ENCODE measurements around the gene GMDS.
A peak's percentile ranks its signal among the peaks of the same experiment; 100 is the strongest.

GMDS gene

GRCh38 chr6:2103765-2104523, 141.5 kb downstream of the GMDS start:
- Histone ChIP-seq H3K4me2 (ENCODE audit: low read length, poor library complexity, severe bottlenecking) (no peak overlapping the region), H3K79me1 (replicated peaks; ENCODE audit: low read length, poor library complexity, severe bottlenecking) (peaks cover 2% of the 10 kb centered on the region), H3K23ac (ENCODE audit: low read length in 2 of 2) (no peak overlapping the region)

GRCh38 chr6:2102966-2103365, 142.4 kb downstream of the GMDS start:
- whole genome bisulfite sequencing = no CpG with 5 or more reads among the region's 5 CpGs
- DNase-seq = no peak
- H3K4me2 ChIP-seq (ENCODE audit: low read length, poor library complexity, severe bottlenecking) = no peak overlapping the region

More at GRCh38 chr6:2103765-2104523, 141.5 kb downstream of the GMDS start:
- H2AFZ ChIP-seq (ENCODE audit: low read depth, low read length) = no peak overlapping the region
- no peak overlapping the region for H3K4me3 ChIP-seq (ENCODE audit: insufficient read depth in 1 of 2, low read depth in 1 of 2, low read length in 2 of 2)
- no peaks in the 10 kb centered on the region for H3K36me3 ChIP-seq (ENCODE audit: control insufficient read depth in 1 of 2, insufficient read depth in 2 of 2, low read depth in 1 of 2, low read length in 2 of 2)
- H2BK15ac ChIP-seq (ENCODE audit: low read depth, poor library complexity, severe bottlenecking) = no peak overlapping the region
- no peaks in the 10 kb centered on the region for H3K27me3 ChIP-seq (ENCODE audit: control insufficient read depth in 1 of 2, insufficient read depth in 1 of 2, low read length in 2 of 2)
- 62% methylated on average over 5 of the region's 6 CpGs for WGBS
- no peak overlapping the region for H2BK120ac ChIP-seq (ENCODE audit: low read depth, low read length)
- peaks cover 2% of the 10 kb centered on the region for H3K4me1 ChIP-seq (ENCODE audit: control insufficient read depth, insufficient read depth, low read depth, low read length)
- H3K9ac ChIP-seq (ENCODE audit: low read length) = no peak overlapping the region
- no peak overlapping the region for H3K18ac ChIP-seq (ENCODE audit: low read depth in 1 of 2, low read length in 2 of 2)
- H3K9me3 ChIP-seq (ENCODE audit: control insufficient read depth, low read length) = no peaks in the 10 kb centered on the region
- peak; percentile 33 for DNase-seq
- no peak overlapping the region for H2BK5ac ChIP-seq (ENCODE audit: low read depth, low read length, poor library complexity, severe bottlenecking)
- H2AK5ac ChIP-seq (ENCODE audit: low read length, severe bottlenecking) = no peak overlapping the region
- no peak overlapping the region for H3K4ac ChIP-seq (ENCODE audit: low read depth in 1 of 2, low read length in 2 of 2)
- H4K91ac ChIP-seq (ENCODE audit: low read length) = no peak overlapping the region
- H4K8ac ChIP-seq (ENCODE audit: low read length) = no peak overlapping the region
- no peak overlapping the region for H3K14ac ChIP-seq (ENCODE audit: low read length in 2 of 2)
- no peak overlapping the region for H2BK12ac ChIP-seq (ENCODE audit: low read length in 2 of 2)
- H3K27ac ChIP-seq (ENCODE audit: low read length, poor library complexity, severe bottlenecking) = no peak overlapping the region

GRCh38 chr6:2102316-2102883, 143.0 kb downstream of the GMDS start:
- no peak overlapping the region for H2BK12ac ChIP-seq (ENCODE audit: low read length in 2 of 2)
- H3K14ac ChIP-seq (ENCODE audit: low read length in 2 of 2) = no peak overlapping the region
- no peak overlapping the region for H3K18ac ChIP-seq (ENCODE audit: low read depth in 1 of 2, low read length in 2 of 2)
- H2AK5ac ChIP-seq (ENCODE audit: low read length, severe bottlenecking) = no peak overlapping the region
- peaks cover 2% of the 10 kb centered on the region for H3K4me1 ChIP-seq (ENCODE audit: control insufficient read depth, insufficient read depth, low read depth, low read length)
- H2BK120ac ChIP-seq (ENCODE audit: low read depth, low read length) = no peak overlapping the region
- H2BK5ac ChIP-seq (ENCODE audit: low read depth, low read length, poor library complexity, severe bottlenecking) = no peak overlapping the region
- no peak overlapping the region for H3K23ac ChIP-seq (ENCODE audit: low read length in 2 of 2)
- no peak overlapping the region for H4K8ac ChIP-seq (ENCODE audit: low read length)
- no peak overlapping the region for H4K91ac ChIP-seq (ENCODE audit: low read length)
- no peaks in the 10 kb centered on the region for H3K27me3 ChIP-seq (ENCODE audit: control insufficient read depth in 1 of 2, insufficient read depth in 1 of 2, low read length in 2 of 2)
- H2AFZ ChIP-seq (ENCODE audit: low read depth, low read length) = no peak overlapping the region
- no peak overlapping the region for H3K27ac ChIP-seq (ENCODE audit: low read length, poor library complexity, severe bottlenecking)
- no peak overlapping the region for H3K9ac ChIP-seq (ENCODE audit: low read length)
- no peak for DNase-seq
- WGBS = 75% methylated on average over 4 of the region's 5 CpGs
- H3K79me1 ChIP-seq (replicated peaks; ENCODE audit: low read length, poor library complexity, severe bottlenecking) = no peaks in the 10 kb centered on the region
- no peak overlapping the region for H3K4ac ChIP-seq (ENCODE audit: low read depth in 1 of 2, low read length in 2 of 2)
- H3K4me3 ChIP-seq (ENCODE audit: insufficient read depth in 1 of 2, low read depth in 1 of 2, low read length in 2 of 2) = no peak overlapping the region
- no peaks in the 10 kb centered on the region for H3K9me3 ChIP-seq (ENCODE audit: control insufficient read depth, low read length)
- no peaks in the 10 kb centered on the region for H3K36me3 ChIP-seq (ENCODE audit: control insufficient read depth in 1 of 2, insufficient read depth in 2 of 2, low read depth in 1 of 2, low read length in 2 of 2)
- no peak overlapping the region for H3K4me2 ChIP-seq (ENCODE audit: low read length, poor library complexity, severe bottlenecking)
- no peak overlapping the region for H2BK15ac ChIP-seq (ENCODE audit: low read depth, poor library complexity, severe bottlenecking)

More at GRCh38 chr6:2102966-2103365, 142.4 kb downstream of the GMDS start:
- no peak overlapping the region for H2BK5ac ChIP-seq (ENCODE audit: low read depth, low read length, poor library complexity, severe bottlenecking)
- H3K36me3 ChIP-seq (ENCODE audit: control insufficient read depth in 1 of 2, insufficient read depth in 2 of 2, low read depth in 1 of 2, low read length in 2 of 2) = no peaks in the 10 kb centered on the region
- H3K4ac ChIP-seq (ENCODE audit: low read depth in 1 of 2, low read length in 2 of 2) = no peak overlapping the region
- H3K27ac ChIP-seq (ENCODE audit: low read length, poor library complexity, severe bottlenecking) = no peak overlapping the region
- H3K23ac ChIP-seq (ENCODE audit: low read length in 2 of 2) = no peak overlapping the region
- no peaks in the 10 kb centered on the region for H3K9me3 ChIP-seq (ENCODE audit: control insufficient read depth, low read length)
- no peak overlapping the region for H2BK12ac ChIP-seq (ENCODE audit: low read length in 2 of 2)
- H3K27me3 ChIP-seq (ENCODE audit: control insufficient read depth in 1 of 2, insufficient read depth in 1 of 2, low read length in 2 of 2) = no peaks in the 10 kb centered on the region
- no peak overlapping the region for H2BK15ac ChIP-seq (ENCODE audit: low read depth, poor library complexity, severe bottlenecking)
- no peak overlapping the region for H3K18ac ChIP-seq (ENCODE audit: low read depth in 1 of 2, low read length in 2 of 2)
- H2BK120ac ChIP-seq (ENCODE audit: low read depth, low read length) = no peak overlapping the region
- H4K91ac ChIP-seq (ENCODE audit: low read length) = no peak overlapping the region
- H3K4me1 ChIP-seq (ENCODE audit: control insufficient read depth, insufficient read depth, low read depth, low read length) = peaks cover 2% of the 10 kb centered on the region
- no peak overlapping the region for H2AFZ ChIP-seq (ENCODE audit: low read depth, low read length)
- H4K8ac ChIP-seq (ENCODE audit: low read length) = no peak overlapping the region
- H3K4me3 ChIP-seq (ENCODE audit: insufficient read depth in 1 of 2, low read depth in 1 of 2, low read length in 2 of 2) = no peak overlapping the region
- H3K9ac ChIP-seq (ENCODE audit: low read length) = no peak overlapping the region
- H3K79me1 ChIP-seq (replicated peaks; ENCODE audit: low read length, poor library complexity, severe bottlenecking) = no peaks in the 10 kb centered on the region
- H2AK5ac ChIP-seq (ENCODE audit: low read length, severe bottlenecking) = no peak overlapping the region
- no peak overlapping the region for H3K14ac ChIP-seq (ENCODE audit: low read length in 2 of 2)

- no peak overlapping the region for H3K4ac ChIP-seq (ENCODE audit: low read depth in 1 of 2, low read length in 2 of 2)
- H3K4me1 ChIP-seq (ENCODE audit: control insufficient read depth, insufficient read depth, low read depth, low read length) = peaks cover 2% of the 10 kb centered on the region
- no peaks in the 10 kb centered on the region for H3K36me3 ChIP-seq (ENCODE audit: control insufficient read depth in 1 of 2, insufficient read depth in 2 of 2, low read depth in 1 of 2, low read length in 2 of 2)
- no peak for DNase-seq
- H2BK15ac ChIP-seq (ENCODE audit: low read depth, poor library complexity, severe bottlenecking) = no peak overlapping the region
- WGBS = no CpG with 5 or more reads among the region's 1 CpG
- no peak overlapping the region for H4K8ac ChIP-seq (ENCODE audit: low read length)
- no peak overlapping the region for H3K4me2 ChIP-seq (ENCODE audit: low read length, poor library complexity, severe bottlenecking)
- H2BK120ac ChIP-seq (ENCODE audit: low read depth, low read length) = no peak overlapping the region
- no peak overlapping the region for H3K18ac ChIP-seq (ENCODE audit: low read depth in 1 of 2, low read length in 2 of 2)
- no peak overlapping the region for H3K9ac ChIP-seq (ENCODE audit: low read length)
- H3K27ac ChIP-seq (ENCODE audit: low read length, poor library complexity, severe bottlenecking) = no peak overlapping the region
- no peaks in the 10 kb centered on the region for H3K27me3 ChIP-seq (ENCODE audit: control insufficient read depth in 1 of 2, insufficient read depth in 1 of 2, low read length in 2 of 2)
- H2BK12ac ChIP-seq (ENCODE audit: low read length in 2 of 2) = no peak overlapping the region
- no peaks in the 10 kb centered on the region for H3K79me1 ChIP-seq (replicated peaks; ENCODE audit: low read length, poor library complexity, severe bottlenecking)
- no peak overlapping the region for H3K14ac ChIP-seq (ENCODE audit: low read length in 2 of 2)
- H2BK5ac ChIP-seq (ENCODE audit: low read depth, low read length, poor library complexity, severe bottlenecking) = no peak overlapping the region
- H3K23ac ChIP-seq (ENCODE audit: low read length in 2 of 2) = no peak overlapping the region
- no peak overlapping the region for H2AFZ ChIP-seq (ENCODE audit: low read depth, low read length)
- no peak overlapping the region for H4K91ac ChIP-seq (ENCODE audit: low read length)
- H2AK5ac ChIP-seq (ENCODE audit: low read length, severe bottlenecking) = no peak overlapping the region
- H3K4me3 ChIP-seq (ENCODE audit: insufficient read depth in 1 of 2, low read depth in 1 of 2, low read length in 2 of 2) = no peak overlapping the region
- H3K9me3 ChIP-seq (ENCODE audit: control insufficient read depth, low read length) = no peaks in the 10 kb centered on the region
These were observed 144.2 kb downstream of the GMDS start for GRCh38 chr6:2101213-2101612.

All from mesenchymal stem cell (in vitro differentiated cells and primary cell).